Heart right ventricle (tissue), 12 donors: Measurements from ENCODE around the gene ETFDH. TPM values are rescaled to one million over a fixed set of nuclear protein-coding genes. Genes with fewer than 3 reads are reported as not detected.

ENCODE experiments used
- polyA plus RNA-seq, 2 donors: library from polyadenylated mRNA; stranded (reverse); fragments of 200-250 nt; gene quantifications; one replicate each; pipeline ENCODE4 v1.2.3, GENCODE V29; 2013
- total RNA-seq, 10 donors: library from RNA; stranded (reverse); fragmentation: NEBNext Ultra II Directional in 3 of 10; extraction: Animal tissue kit (Norgen Biotek cat#: 25700) in 3 of 10; gene quantifications; one replicate each; pipeline versions ENCODE4 v1.2.1 to v1.2.4, GENCODE V29; 2021 to 2023
- donor health status: ischemic (EF 13 %, LVEDD 7.1; RV severe dilation, severe dysfunction).
- donor health status: healthy with polysubstance abuse.
- donor health status: DM: no; HTN: yes; CAD: no.
- donor health status: DM: no; HTN: no; CAD: no.
- donor health status: ischemic (EF 25% LVEDD 6.9; RV normal size, moderate dysfunction).
- donor health status: ischemic (EF 25% LVEDD 5.7; RV mildly dilated, moderate dysfunction).
- donor health status: healthy.
- donor health status: nonischemic (EF 11% LVEDD 7.7; RV severe dilation, severe dysfunction).
- donor health status: DM: yes; HTN: yes; CAD: no.
- donor health status: PGD.
- donor health status: ischemic (EF 29% LVEDD 5.4; RV normal size, mild dysfunction).
- donor health status: nonischemic (EF 23%, LVEDD 6.1; RV moderate dilation, normal function).

ETFDH gene
- total and polyA plus RNA-seq, 12 donors, result 47.3 to 305 (median 192) TPM

Other genes with a start within 250 kb of the ETFDH start
- under 1 TPM in 1 of 10 donors, not detected in 9; 0.16 TPM for gene RXFP1, start 150.4 kb upstream of the ETFDH start, total RNA-seq
- under 1 TPM in 1 of 2 donors, not detected in 1; 0.07 TPM for gene RXFP1, start 150.4 kb upstream of the ETFDH start, polyA plus RNA-seq
- 1 to 10 TPM; 3.0 to 5.2 (median 4.4) TPM for gene C4orf46, start 409 bp upstream of the ETFDH start, total RNA-seq
- gene C4orf46, start 409 bp upstream of the ETFDH start, polyA plus RNA-seq, result 1 to 10 TPM; 1.7 to 3.3 TPM
- gene PPID, start 51.1 kb downstream of the ETFDH start, total RNA-seq, result 10 to 100 TPM; 23.8 to 37.1 (median 33.1) TPM
- gene PPID, start 51.1 kb downstream of the ETFDH start, polyA plus RNA-seq, result 10 to 100 TPM; 24.4 to 35.4 TPM
- gene FNIP2, start 96.7 kb downstream of the ETFDH start, total RNA-seq, result 10 to 100 TPM; 34.1 to 89.7 (median 53.4) TPM
- 10 to 100 TPM in 1 of 2 donors, 1 to 10 TPM in 1; 8.5 to 17.8 TPM for gene FNIP2, start 96.7 kb downstream of the ETFDH start, polyA plus RNA-seq